HuH-7.5 (cell line): ENCODE results near the gene GDI1.

Experiments used
- DNase-seq: peaks from one replicate; pipeline ENCODE4 v3.0.0; 2011; ENCODE audit warnings: low spot score

The GDI1 gene

GRCh38 chrX:154408659-154409221, 28.2 kb upstream of the GDI1 start:
- DNase-seq: no peak

- no peak for DNase-seq
Measured at GRCh38 chrX:154409222-154409871, 27.6 kb upstream of the GDI1 start, which contains the start of gene DNASE1L1. Gene DNASE1L1 (minus strand): TSS chrX:154409254. CDS start chrX:154405568, 3,686 bp downstream.

- peak; percentile 51 for DNase-seq
Measured at GRCh38 chrX:154411981-154412340, 25.0 kb upstream of the GDI1 start.

GRCh38 chrX:154412468-154412867, 24.5 kb upstream of the GDI1 start:
- DNase-seq: no peak

- DNase-seq: no peak
Measured at GRCh38 chrX:154413142-154413541, 23.8 kb upstream of the GDI1 start.

GRCh38 chrX:154417157-154417556, 19.8 kb upstream of the GDI1 start:
- DNase-seq: no peak

GRCh38 chrX:154419189-154419588, 17.8 kb upstream of the GDI1 start:
- DNase-seq: no peak

- no peak for DNase-seq
Measured at GRCh38 chrX:154419688-154420401, 17.1 kb upstream of the GDI1 start.

GRCh38 chrX:154420402-154420756, 16.6 kb upstream of the GDI1 start:
- DNase-seq: no peak

GRCh38 chrX:154426916-154427770, 9.8 kb upstream of the GDI1 start:
- DNase-seq: no peak

- DNase-seq: peak; percentile 90
Measured at GRCh38 chrX:154428176-154429171, 8.5 kb upstream of the GDI1 start, which contains the start of gene ATP6AP1. Gene ATP6AP1 (plus strand): TSS chrX:154428677. CDS start chrX:154428693, 16 bp downstream.

GRCh38 chrX:154429711-154430110, 7.2 kb upstream of the GDI1 start:
- no peak for DNase-seq

- no peak for DNase-seq
Measured at GRCh38 chrX:154430479-154430878, 6.5 kb upstream of the GDI1 start.

GRCh38 chrX:154430916-154431315, 6.0 kb upstream of the GDI1 start:
- no peak for DNase-seq

GRCh38 chrX:154431341-154431740, 5.6 kb upstream of the GDI1 start:
- no peak for DNase-seq

- DNase-seq: no peak
Measured at GRCh38 chrX:154432210-154432609, 4.7 kb upstream of the GDI1 start.

GRCh38 chrX:154433605-154434004, 3.3 kb upstream of the GDI1 start:
- DNase-seq: no peak

- DNase-seq: no peak
Measured at GRCh38 chrX:154434394-154435168, 2.4 kb upstream of the GDI1 start.

- DNase-seq: no peak
Measured at GRCh38 chrX:154435171-154435733, 1.7 kb upstream of the GDI1 start.

- peak; percentile 65 for DNase-seq
Measured at GRCh38 chrX:154436374-154436982, 476 bp upstream of the GDI1 start.
